T-helper 2 cell treated with Interferon-gamma antibody and Interleukin-4, amounts not matched to agents 100 ng/mL and 5 ng/mL, for 36 hours (primary cell): ENCODE data around the gene GDNF. TPM values are rescaled to one million over a fixed set of nuclear protein-coding genes. Genes with fewer than 3 reads are reported as not detected.
"Not testable (repeated sequence)": the region's sequence is repeated elsewhere in the genome, so short reads cannot be mapped to it uniquely, and the experiment has no call there.

Experiments
- intact Hi-C: fragments of 100-400 bp; cut with micrococcal nuclease; formaldehyde crosslinking; loops from one replicate; pipeline ENCODE4 v1.15.1; 2023
- total RNA-seq: library from RNA; stranded (reverse); gene quantifications from 2 replicates; pipeline ENCODE4 v1.2.3, GENCODE V29; 2022

GDNF gene
- total RNA-seq, 1 donor from 2014 or later, result not detected

DNA sequence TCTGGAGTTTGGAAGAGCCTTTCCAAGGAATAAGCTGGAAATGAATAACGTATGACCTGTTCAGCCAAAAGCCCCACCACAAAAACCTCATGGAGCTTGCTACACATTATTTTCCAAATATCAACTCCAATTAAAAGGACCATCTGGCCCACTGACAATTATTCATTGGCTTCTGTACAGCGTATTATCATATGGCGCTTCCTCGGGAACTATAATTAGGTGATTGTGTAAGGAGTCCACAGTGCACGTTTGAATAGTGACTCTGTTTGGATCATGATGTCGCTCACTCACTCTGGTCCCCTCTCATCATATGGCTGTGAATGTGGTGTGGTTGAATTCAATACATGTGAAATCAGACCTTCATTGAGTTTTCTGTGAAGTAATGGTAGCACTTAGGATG lies 52.1 kb downstream of the GDNF start:
- intact Hi-C loops, result no loop called here

DNA sequence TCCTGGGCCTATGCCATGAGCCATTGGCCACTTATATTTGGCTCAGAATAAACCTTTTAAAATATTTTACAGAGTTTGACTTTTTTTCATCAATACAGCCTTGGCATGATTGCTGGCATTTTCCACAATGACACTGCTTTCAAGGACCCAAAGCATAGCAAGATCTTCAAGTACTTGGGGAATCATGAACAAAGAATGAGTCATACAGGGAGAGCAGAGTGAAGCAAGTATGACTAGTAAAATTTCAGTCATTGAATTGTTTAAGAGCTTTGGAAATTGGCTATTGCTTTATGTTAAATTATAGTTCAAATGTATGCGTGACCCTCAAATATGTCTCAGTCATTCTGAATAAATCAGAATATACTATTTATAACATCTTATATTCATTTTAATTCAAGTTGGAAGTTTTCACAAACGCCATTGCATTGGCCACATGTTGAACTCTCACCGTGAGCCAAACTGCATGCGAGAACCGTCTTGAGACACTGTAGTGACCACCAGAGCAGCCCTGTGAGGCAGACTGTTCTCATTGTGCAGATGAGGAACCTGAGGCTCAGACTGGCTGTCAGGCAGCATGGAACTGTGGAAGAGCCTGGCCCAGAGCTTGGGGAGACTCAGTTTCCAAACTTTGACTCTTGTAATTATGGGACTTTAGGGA lies 52.9 kb downstream of the GDNF start:
- intact Hi-C loops, result no loop called here

DNA sequence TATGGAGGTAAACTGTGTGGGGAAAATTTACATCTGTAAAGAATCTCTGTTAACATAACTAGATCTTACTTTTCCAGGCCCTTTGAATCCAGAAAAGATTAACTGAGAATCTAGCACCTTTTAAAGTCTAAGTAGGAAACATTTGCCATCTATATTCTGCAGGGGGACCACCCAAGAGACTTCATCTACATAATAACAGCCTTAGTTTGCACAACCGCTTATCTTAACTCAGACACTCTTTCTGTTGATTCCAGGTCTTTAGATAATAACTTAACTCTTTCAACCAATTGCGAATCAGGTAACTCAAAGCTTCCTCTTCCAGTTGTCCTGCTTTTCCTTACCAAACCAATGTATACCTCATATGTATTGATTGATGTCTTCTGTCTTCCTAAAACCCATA lies 53.4 kb downstream of the GDNF start:
- intact Hi-C loops, result no loop called here

DNA sequence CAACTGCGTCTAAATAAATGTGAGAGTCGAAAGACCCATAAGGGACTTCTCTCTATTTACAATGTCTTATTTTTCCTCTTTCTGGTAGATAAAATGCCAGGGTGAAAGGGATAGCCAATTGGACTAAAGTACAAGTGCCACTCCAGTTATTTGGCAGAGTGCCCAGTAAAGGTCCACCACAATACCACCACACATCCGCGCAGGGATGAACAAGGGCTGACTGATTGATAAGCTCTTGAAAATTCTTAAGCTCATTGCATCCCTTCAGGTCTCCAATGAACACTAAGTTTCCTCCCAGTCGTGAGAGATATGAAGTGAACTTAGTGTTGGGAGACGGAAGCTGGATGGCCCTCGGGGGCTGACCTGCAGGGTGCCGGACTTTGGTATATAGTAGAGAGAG lies 58.4 kb downstream of the GDNF start:
- intact Hi-C loops, result not testable (repeated sequence)

DNA sequence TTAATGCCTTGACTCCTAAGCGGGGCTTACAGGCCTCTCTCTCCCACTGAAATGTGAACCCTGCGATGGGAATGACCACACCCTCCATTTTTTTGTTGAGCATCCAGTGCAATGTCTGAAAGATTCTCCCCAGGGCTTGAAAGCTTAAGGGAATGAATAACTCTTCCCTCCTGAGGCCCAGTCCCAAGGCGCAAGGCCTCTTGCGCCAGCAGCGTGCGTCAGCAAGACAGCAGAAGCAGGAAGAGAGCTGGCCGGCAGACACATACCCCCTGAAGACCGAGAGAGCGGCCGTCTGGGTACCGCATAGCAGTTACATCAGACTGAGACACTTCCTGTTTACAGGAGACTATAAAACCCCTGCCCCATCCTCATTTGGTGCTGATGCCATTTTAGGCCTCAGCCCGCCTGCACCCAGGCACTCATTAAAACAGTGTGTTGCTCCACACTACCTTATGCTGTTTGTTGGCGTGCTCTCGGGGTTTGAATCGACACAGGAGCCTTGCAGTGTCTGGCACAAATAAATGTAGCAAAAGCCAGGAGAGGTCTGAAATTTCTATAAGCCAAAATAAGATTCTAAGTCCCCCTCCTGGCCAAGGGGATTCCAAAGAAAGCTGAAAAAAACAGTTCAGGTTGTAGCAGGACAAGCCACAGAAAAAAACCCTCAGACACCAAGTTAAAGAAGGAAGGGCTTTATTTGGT lies 62.3 kb downstream of the GDNF start:
- intact Hi-C loops, result no loop called here

DNA sequence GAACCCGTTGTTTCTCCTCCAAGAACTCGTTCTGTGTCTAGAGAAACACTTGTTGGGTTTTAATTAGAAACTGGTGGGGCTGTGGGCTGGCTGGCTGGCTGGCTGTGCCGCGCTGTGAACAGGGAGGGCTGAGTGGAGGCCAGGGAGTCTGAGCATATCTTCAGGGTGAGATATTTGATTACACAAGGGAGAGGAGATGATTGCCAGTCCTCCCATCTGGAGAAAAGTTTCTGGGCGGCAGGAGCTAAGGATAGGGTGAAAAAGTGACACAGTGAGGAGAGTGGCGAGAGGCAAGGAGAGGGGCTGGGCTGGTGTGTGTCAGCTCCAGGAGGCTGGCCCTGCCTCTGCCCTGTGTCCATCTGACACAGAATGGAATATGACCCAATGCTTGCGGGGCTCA lies 63.0 kb downstream of the GDNF start:
- intact Hi-C loops, result no loop called here

DNA sequence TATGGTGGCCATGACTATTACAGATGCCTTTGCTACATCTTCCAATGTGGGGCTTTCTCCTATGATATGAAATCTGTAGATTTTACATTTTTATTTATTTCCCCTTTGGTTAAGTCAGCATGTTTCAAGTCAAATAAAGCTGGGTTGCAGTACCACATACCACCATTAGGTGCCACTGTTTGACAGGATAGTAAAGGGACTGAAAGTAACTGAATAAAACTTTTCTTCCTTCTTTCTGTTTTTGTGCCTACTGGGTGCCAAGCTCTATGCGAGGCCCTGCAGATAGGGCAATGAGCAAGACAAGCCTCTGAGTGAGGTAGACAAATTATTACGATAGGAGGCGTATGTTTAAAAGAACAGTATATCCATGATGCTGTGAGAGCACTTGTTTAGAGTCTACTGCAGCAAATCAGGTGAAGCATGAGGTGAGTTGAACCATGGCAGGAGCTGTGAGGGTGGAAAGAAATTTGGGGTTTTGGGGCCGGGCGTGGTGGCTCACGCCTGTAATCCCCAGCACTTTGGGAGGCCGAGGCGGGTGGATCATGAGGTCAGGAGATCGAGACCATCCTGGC lies 64.8 kb downstream of the GDNF start:
- intact Hi-C loops, result no loop called here

DNA sequence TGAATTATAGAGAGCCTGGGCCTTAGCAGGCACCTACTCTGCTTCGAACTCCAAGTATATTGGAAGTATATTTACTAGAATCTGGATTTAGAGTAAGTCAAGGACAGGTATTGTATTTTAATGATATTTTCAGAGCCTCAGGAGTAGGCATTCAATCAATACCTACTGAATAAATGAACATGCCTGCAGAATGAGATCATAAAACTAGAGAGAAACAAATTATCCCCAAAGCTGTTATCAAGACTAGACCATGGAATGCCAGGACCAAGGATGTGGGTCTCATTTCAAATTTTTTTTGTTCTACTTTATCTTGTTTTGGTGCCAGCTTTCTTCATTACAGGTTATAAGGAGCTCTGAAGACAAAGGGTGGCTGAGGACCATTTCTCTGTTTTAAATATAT lies 66.0 kb downstream of the GDNF start:
- intact Hi-C loops, result no loop called here

DNA sequence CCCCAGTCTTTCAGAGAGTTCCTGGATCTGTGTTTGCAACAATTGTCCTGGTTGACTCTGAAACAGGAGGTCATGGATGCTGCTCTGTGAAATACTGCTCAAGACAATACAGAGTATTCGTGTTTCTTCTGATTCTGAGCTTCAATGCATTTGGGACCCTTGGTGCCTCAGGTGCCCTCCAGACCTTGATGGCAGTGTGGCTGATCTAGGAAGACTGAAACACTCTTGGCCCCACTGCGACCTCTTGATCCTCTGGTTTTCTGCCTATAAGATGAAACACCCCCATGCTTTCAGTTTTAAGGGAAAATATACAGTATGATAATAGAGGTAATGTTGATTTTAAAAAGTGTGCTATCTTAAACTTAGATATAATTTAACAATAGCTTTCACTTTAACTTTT lies 67.6 kb downstream of the GDNF start:
- intact Hi-C loops, result no loop called here

DNA sequence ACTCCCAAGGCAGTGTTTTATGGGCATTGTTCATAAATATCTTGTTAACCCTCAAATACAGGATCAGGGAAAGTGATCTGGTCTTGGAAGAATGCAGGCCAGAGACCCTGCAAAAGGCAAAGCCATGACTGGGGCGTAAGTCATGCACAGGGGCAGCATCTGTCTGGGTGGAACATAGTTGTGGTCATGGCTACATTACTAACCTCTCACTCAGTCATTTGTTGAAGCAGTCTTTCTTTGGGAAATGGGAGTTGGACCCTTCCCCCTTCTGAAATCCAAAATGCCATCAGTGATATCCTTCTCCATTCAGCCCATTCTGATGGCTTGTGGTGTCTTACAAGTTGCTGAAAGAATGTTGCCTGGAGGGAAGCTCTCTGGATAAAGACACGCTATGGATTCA lies 68.1 kb downstream of the GDNF start:
- intact Hi-C loops, result no loop called here

DNA sequence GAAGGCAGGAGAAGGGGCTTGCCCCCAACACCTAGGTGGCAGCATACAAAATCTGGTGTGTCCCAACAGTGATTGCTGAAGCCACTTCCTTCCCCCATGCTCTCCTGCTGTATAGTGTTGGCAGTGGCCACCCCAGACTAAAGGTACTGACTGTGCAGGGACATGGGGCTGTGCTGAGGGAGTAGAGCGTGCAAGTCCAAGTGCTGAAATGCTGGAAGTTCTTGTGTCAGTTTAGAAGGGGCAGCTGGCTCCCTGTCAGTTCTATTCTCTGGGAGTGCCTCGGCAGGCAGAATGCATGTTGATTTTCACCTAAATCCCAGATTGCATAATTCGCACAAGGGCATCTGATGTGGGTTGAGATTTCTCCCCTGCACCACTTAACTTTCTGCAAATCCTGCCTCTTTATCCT lies 68.6 kb downstream of the GDNF start:
- intact Hi-C loops, result no loop called here

DNA sequence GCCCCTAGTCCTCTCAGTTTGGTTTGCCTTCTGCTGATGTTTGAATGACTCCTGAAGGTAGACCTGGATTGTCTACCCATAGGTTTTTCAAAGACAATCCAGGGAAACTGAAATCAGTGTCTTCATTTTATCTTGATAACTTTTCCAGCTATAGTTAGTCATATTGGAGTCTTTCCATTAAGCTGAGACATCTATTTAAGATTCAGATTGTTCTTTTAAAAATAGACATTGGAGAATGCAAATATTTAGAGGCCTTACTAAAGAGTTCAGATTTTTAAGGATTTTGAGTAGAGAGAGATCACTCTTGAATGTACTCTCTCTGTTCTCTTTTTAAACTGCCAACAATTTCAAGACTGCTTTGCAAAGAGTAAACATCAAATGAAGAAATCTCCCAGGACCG lies 69.1 kb downstream of the GDNF start:
- intact Hi-C loops, result no loop called here

DNA sequence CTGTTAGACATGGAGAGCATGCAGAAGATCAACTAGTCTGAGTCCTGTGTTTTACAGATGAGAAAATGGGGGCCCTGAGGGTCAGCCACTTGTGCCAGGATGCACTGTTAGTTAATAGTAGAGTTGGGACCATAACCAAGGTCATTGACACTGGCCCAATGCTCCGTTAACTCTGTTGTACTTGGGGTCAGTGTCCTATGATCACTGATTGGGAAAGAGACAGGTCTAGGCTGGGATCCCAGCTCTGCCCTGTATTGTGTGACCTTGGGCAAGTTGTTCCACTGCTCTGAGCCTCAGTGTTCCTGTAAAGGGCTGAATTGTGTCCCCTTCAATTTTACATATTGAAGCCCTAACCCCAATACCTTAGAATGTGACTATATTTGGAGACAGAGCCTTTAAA lies 70.0 kb downstream of the GDNF start:
- intact Hi-C loops, result no loop called here

DNA sequence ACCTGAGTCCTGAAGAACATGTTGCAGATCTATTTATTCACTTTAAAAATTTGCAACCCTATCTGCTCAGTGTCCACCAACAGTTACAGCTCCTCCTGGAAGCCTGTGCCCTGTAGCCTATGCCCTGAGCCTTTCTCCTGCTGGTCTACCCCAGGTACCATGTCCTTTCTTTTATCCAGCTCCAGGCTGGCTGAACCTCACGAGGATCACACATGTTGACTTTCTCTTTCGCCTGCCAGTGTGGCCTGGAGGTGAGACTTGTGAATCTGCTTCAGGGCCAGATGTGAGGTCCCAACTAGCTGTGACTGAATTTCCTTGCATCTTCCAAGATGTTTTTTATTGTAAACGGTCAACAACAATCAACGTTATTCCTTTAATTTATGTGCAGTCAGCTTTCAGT lies 70.7 kb downstream of the GDNF start:
- intact Hi-C loops, result no loop called here

DNA sequence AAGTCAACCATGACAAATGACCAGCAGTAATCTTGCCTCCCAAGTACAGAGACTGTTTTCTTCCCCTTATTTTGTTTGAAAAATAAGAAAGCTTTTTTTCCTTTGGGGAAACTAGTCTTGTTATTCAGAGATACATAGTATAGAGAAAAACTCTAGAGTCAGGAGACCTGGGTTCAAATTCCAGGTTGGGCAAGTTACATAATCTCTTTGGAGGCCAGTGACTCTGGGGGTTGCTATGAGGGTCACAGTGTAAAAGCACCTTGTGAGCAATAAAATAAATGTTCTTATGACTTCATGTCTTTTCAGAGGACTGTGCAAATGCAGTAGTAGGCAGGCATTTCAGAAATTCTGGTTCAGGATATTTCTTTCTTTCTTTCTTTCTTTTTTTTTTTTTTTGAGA lies 71.5 kb downstream of the GDNF start:
- intact Hi-C loops, result no loop called here

DNA sequence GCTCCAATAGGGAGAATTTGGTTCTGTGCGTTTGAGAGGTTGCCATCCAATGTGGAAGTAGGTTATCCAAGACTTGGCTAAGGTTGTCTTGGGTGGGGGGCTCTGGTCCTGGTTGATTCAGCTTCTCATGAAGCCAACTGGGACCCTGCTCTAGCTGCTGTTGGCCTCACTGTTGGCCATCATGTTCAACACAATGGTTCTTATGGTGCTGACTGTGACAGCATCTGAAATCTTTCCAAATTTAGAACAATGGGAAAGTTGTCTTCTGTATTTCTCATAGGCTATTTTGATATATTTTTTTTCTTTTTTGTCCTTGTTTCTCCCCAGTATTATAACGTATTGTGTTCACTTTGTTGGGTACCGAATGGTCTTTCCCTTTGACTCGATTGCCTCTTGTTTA lies 71.9 kb downstream of the GDNF start:
- intact Hi-C loops, result no loop called here

DNA sequence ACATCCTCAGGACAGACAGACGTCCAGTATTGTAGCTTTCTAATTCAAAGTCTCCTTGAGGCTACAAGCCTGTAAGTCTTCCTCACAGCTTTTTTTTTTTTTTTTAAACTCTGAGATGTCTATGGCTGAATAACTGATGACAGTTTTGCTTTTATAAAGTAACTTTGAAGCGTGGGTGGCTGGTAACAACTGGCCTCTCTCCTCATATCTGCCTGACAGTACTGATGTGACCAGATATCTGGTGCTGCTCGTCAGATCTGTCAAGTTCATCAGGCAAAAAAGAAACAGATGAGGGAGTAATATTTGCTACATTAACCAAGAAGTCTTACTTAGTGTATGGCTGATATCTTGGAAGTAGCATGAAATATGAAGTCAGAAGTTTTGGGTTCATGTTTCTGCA lies 72.6 kb downstream of the GDNF start:
- intact Hi-C loops, result no loop called here
